Jurkat, Clone E6-1 (cell line): ENCODE measurements around the gene FOXO6.

Experiments
- DNase-seq: peaks from one replicate; pipeline ENCODE4 v3.0.0-alpha.2; 2011; ENCODE audit warnings: low read depth, low spot score
- H3K4me3 ChIP-seq: 2 replicates; pipeline ENCODE4 v1.5.1; 2011; ENCODE audit warnings: mild to moderate bottlenecking, low read length, control low read depth, moderate library complexity

FOXO6 gene

DNA sequence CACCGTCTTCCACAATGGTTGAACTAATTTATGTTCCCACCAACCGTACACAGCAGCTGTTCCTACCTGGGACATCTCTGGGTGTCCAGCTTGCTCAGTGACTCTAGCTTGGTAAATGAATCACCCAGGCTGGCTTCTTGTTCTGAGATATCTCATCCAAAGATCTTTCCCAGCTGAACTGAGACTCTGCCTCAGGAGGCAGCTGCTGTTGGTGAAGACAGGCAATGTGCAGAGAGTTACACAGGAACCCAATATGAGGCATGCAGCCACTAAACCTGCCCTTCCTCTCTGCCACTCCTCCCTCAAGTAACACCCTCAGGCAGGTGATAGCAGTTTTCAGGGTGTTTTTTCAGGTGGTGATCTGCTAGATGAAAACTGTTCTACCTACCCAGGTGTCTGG, 14.0 kb upstream of the FOXO6 start:
- DNase-seq: no peak
- H3K4me3 ChIP-seq: no peak overlapping the region

DNA sequence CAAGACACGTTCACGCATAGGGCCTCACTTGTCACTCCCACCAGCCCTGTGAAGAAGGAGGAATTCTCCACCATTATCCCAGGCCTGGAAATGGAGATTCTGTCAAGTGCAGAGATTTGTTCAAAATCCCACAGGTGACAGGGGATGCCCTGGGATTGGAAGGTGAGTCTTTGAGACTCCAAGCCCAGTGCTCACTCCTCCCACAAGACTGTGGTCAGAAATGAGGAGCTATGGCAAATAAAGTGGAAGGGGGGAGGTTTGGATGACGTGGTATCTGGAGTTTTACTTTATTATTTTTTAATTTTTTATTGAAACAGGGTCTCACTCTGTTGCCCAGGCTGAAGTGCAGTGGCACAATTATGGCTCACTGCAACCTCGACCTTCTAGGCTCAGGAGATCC, 12.8 kb upstream of the FOXO6 start:
- DNase-seq: no peak
- no peak overlapping the region for H3K4me3 ChIP-seq

DNA sequence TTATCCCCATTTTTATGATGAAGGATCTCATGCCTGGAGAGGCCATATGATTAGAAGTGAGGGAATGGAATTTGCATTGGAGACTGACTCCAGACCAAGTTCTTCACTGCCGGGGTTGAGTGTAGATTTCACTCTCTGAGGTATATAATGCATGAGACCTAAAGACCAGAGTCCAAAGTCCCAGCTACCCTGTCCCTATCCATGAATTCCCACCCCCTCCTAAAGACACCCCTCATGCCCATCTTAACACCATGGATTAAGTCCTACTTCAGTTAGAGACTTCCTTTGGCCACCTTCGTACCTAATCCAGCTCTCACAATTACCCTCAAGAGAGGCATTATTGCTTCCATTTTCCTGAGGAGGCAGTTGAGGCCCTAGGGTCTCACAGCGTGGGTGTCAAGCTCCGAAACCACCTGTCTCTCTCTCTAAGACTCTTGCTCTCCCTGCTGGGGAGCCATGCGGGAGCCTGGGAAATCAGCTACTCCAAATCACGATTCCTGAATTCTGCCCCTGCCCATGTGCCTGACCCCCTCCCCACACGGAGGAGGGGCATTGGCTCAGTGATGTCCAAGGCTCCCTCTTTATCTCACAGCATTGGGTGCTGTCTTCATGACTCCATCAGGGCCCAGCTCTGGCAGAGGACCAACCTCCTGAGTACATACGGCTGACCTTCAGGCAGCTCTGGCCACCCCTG, 11.7 kb upstream of the FOXO6 start:
- H3K4me3 ChIP-seq: no peak overlapping the region
- no peak for DNase-seq

DNA sequence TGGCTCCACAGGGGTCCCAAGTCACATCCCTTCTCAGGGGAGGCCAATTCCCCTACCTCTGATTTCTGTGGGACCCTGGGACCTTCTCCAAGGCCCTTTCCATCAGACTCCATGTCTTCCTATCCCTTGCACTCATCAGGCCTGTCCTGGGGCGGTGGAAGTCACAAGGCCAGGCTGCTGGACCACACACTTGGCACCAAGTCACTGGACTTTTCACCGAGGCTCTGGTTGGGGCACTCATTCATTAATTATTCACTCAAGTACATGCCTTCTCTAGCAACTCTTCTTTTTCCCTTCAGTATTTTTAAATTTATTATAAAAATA, 11.2 kb upstream of the FOXO6 start:
- no peak overlapping the region for H3K4me3 ChIP-seq
- no peak for DNase-seq

DNA sequence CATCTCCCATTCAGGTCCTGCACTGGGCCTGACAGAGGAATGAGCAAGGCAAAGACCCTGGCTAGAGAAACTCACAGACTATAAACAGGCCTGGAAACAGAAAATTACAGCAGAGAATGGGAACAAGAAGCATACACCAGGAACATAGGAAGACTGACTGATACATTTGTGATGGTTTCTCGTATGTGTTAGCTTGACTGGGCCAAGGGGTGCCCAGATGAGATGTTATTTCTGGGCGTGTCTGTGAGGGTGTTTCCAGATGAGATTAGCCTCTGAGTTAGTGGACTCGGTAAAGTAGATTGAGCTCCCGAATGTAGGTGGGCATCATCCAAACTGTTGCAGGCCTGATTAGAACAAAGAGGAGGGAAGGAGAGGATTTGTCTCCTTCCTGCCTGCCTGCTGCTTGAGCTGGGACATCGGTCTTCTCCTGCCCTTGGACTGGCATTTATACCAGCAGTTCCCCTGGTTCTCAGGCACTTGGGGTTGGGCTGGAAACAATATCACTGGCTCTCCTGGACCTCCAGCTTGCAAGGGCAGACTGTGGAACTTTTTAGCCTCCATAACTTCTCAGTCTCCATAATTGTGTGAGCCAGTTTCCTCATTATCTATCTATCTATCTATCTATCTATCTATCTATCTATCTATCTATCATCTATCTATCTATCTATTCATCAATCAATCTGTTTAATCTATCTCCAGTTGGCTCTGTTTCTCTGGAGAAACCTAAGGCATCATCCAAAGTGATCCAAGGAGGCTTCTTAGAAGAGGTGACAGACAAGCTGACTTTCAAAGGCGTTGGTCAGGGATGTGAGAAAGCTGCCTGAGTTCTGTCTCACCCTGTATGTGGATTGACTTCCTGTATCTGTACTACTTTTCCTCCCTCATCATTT, 9.7 kb upstream of the FOXO6 start:
- DNase-seq: no peak
- H3K4me3 ChIP-seq: no peak overlapping the region

DNA sequence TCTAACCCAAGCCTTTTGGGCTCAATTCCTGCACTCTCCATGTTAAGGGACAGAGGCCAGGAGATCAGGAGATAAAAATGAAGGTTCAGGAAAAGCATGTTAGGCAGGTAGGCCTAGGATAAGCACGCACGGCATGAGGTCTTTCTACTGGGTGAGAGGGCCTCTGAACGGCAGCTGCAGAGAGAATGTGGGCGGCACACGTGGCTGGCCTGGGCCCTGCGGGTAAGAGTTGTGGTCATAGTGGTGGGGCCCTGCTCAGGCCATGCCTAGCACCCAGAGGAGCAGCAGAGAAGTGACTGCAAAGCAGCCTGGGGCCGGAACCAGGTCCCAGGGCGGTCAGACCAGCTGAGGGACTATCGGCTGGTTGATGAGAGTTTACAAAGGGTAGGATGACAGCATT, 7.5 kb upstream of the FOXO6 start:
- DNase-seq: no peak
- H3K4me3 ChIP-seq: no peak overlapping the region

DNA sequence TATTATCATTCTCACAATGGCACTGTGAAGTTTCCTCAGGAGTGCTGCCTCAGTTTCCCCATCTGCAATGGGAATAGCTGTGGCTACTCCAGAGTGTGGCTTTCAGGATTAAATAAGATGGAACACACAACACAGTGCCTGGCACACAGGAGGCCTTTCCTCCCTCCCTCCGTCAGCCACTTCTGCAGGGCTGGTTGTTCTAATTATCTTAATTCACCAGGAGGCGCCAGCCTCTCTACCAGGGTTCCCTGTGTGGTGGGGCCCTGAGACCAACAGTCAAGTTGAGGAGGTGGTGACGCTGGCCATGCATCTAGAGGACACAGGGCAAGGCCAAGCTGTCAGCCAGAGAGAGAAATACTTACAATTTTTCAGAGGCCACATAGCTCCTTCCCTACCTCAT, 6.3 kb upstream of the FOXO6 start:
- DNase-seq: no peak

DNA sequence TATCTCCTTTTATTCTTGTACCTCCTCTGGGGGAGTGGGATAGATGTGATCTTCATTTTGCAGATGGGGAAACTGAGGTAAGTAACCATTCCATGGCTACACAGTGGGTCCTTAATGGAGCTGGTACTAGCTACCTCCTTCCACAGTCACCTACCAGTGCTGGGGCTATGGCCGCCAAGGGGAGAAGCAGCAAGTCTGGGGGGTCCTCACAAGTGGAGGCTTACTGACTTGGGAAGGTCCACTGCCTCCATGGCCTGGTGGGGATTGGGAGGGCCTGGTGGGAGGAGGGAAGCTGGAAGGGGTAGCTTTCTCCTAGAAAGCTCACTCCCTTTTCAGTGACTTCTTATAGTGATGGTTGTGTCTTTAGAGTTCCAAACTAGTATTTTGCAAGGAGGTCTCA, 5.9 kb upstream of the FOXO6 start:
- no peak overlapping the region for H3K4me3 ChIP-seq
- DNase-seq: no peak

More for the DNA sequence above, 6.3 kb upstream of the FOXO6 start:
- no peak overlapping the region for H3K4me3 ChIP-seq

DNA sequence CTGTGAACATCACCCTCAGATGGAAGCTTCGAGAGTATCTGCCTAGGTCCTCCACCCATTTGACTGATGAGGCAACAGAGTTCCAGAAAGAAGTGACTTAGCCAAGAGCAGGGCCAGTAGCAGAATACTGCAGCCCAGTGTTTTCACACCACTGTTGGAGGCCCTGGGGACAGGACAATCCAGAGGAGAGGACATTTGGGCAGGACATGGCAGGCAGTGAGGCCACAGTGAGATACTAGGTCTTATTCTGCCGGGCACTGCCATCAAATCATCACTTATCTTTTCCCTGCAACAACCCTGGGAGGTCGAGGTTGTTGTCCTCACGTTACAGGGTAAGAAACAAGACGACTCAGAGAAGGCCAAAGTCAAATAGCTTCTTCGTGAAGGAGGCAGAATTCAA, 5.5 kb upstream of the FOXO6 start:
- no peak overlapping the region for H3K4me3 ChIP-seq
- no peak for DNase-seq

DNA sequence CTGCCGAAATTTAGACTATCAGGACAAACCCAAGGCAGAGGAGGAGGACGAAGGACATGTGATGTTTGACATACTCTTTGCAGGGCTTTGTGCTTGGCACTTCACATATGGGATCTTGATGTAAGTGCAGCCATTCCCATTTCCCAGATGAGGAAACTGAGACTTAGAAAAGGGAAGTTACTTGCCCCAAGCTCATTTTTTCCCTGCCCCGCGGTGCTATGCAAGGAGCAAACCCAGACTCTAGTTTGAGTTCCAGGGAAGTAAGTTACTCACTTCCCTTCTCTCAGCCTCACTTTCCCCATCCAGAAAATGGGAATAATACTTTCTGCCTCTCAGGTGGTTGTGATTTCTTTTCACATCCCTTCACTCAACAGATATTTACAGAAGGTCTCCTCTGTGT, 4.5 kb upstream of the FOXO6 start:
- no peak for DNase-seq
- H3K4me3 ChIP-seq: no peak overlapping the region

DNA sequence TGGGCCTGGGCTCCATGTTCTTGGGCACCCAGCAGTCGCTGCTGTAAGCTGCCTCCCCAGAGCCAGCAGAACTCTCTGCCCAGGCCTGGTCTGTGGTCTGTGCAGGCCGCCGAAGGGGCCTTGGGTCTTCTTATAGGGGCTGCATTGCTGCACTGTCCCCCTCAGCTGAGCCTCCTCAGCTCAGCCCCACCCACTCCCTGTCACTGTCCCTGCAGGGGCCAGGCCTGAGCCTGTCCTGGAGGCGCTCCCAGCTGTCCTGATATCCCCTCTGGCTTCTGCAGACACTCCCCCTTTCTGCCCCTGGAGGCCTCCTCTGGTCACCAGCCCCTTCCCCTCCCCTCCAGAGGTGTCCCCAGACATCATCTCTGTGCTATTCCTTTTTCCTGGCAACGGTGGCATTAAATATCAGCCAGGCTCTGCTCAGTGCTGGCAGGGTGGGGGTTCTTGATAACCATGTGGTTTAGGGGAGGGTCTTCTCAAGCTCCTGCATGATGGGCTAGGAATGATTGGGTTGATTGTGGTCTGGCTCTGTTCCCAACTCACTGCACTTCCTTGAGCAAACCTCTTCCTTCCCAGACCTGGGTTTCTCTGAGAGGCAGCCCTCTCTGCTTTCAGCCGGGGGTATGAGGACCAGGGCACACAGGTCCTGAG, 3.7 kb upstream of the FOXO6 start:
- H3K4me3 ChIP-seq: no peak overlapping the region
- peak; percentile 60 for DNase-seq

DNA sequence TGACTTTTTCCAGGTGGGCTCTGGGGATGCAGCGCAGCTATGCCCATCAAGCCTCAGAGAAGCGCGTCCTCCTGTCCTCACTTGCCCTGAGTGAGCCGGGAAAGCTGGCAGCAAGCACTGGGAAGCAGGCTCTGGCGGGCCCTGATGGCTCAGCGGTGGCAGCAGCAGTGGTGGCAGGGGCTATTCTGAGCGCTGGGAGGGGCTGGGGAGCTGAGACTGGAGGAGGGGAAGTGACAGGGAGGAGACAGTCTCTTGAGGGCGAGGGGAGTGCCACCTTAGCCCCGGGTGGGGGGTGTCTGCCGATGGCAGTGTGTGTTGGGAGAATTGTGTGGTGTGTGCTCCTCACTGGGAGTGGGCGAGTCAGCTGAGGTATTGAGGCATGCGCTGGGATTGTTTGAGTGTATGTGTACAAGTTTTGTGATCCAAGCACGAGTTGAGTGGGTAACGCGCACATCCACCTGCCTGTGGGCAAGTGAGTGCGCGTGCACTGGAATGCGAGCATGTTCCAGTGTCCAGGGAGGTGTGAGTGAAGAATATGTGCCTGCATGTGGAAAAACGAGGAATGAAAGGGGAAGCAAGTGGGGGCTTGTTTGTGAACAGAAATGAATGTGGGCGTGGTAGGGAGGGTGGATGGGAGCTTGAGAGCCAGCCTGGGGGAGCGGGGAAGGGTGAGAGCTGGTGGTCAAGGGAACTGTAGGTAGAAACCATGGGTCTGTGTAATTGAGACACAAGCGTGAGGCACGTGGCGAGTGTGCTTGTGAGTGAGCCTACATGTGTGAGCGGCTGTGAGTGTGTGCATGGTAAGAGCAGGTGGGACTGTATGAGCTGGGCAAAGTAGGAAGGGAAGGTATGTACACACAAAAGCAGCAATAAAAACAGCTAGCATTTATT, 2.9 kb upstream of the FOXO6 start:
- DNase-seq: no peak
- no peak overlapping the region for H3K4me3 ChIP-seq

DNA sequence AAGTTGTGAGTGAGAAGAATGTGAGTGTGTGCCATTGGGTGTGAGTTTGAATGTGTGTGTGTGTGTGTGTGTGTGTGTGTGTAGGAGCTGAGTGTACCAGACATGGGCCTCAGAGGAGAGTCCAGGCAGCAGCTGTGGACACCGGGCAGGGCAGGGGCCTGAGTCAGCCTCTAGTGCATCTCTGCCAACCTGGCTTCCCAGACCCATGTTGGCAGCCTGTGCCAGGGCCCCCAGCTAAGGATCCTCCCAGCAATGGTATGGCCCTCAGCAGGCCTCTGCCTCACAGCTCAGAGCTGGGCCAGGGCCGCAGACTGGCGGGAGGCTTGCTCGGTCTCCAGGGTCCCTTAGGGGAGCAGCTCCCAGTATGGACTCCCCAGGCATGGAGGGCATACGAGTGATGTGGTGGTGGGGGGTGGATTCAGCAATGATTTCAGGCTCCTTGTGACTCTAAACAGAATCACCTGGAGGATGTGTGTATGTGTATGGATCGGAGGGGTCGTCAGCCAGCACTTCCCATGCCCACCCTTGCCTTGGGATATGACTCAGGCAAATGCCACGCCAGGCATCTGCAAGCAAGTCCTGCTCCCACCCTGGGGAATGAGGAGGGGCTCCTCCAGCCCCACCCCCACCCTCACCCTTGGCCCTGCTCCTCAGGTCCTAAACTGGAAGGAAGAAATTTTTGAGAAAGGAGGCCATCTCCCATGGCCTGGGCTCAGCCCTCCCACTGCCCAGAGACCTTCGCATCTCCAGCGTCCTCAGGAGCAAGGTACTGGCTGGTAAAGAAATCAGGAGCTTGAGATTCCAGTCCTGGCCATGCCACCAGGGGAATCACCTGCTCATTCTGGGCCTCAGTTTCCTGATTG, 1.8 kb upstream of the FOXO6 start:
- no peak for DNase-seq
- no peak overlapping the region for H3K4me3 ChIP-seq

DNA sequence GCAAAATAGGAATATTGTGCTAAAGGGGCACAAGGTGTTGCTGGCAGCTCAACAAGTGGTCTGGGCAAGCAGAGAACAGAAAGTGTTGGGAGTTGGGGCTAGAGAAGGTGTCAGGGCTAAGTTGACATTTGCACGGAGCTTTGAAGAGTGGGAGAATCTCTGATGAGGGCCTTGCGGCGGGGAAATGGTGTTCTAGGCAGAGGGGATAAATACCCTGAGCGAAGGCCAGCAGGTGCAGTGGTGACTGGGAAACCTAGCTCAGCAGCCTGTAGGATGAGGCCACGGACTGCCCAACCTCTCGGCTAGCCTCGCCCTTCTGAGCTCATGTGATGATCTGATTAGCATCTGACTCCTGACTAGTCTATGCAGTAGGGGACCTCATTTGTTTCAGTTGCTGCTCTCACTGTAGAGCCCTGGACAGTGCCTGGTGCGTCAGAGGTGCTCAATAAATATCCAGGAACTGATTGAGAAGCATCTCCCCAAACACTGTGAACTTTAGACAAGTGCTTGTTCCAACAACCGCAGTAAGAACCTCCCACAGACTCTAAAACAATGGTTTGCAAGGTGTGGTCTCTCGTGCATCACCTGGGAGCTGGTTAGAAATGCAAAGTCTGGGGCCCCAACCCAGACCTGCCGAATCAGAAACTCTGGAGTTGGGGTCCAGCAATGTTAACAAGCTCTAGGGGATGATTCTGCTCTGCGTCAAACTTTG, 1.0 kb upstream of the FOXO6 start:
- no peak for DNase-seq
- H3K4me3 ChIP-seq: peak overlapping the region; percentile 45

DNA sequence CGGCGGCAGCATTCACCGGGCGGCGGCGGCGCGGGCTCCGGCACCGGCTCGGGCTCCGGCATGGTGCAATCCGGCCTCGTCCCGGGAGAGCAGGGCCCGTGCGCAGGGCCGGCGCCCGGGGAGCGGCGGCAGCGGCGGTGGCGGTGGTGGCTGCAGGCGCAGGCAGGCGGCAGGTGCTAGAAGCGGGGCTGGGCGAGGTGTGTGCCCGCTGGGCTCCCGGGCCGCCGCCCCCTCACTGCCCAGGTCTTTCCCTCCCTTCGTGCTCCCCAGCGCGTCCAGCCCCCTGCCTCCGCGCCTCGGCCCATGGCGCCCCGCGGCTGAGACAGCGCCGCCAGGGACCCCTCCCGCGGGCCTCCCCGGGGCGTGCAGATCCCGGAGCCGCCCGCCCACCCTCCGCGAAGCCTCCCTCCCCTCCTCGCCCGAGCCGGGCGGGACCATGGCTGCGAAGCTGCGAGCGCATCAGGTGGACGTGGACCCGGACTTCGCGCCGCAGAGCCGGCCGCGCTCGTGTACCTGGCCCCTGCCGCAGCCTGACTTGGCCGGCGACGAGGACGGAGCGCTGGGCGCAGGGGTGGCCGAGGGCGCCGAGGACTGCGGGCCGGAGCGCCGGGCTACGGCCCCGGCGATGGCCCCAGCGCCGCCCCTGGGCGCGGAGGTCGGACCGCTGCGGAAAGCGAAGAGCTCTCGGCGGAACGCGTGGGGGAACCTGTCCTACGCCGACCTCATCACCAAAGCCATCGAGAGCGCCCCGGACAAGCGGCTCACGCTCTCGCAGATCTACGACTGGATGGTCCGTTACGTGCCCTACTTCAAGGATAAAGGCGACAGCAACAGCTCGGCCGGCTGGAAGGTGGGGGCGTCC, 492 bp downstream of the FOXO6 start:
- H3K4me3 ChIP-seq: peak overlapping the region; percentile 41
- DNase-seq: no peak

DNA sequence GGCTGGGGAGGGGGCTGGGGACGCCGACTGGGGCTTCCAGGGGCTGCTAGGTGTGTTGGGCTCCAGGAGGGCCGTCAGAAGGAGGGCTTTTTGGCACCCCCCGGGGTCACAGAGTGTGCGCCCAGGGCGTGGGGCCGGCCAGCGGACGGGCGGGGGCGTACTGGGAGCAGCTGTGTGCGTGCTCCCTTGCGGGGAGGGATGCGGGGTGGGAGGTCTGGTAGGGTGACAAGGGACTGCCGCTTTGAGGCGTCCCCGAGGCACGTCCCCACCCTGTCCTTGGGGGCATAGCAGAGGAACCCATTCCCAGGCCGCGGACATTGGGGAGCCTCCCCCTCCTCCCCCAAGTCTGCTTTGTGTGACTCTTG, 1.1 kb downstream of the FOXO6 start:
- no peak for DNase-seq
- H3K4me3 ChIP-seq: no peak overlapping the region
